Loucy (cell line): Measurements from ENCODE around the gene ACADVL.

Experiments
- EZH2phosphoT487 ChIP-seq: fragments of 200-600 bp; IDR thresholded peaks from 2 replicates; pipeline ENCODE4 v1.6.1; 2018; ENCODE audit warnings: antibody characterized with exemption, mild to moderate bottlenecking, moderate library complexity, borderline replicate concordance
- TF ChIP-seq, protein P1 (sequence below): fragments of 200-600 bp; sonication (generic); conservative IDR thresholded peaks from 2 replicates; pipeline ENCODE4 v1.5.1; 2014; ENCODE audit warnings: mild to moderate bottlenecking, antibody characterized with exemption, low read length

DNA sequence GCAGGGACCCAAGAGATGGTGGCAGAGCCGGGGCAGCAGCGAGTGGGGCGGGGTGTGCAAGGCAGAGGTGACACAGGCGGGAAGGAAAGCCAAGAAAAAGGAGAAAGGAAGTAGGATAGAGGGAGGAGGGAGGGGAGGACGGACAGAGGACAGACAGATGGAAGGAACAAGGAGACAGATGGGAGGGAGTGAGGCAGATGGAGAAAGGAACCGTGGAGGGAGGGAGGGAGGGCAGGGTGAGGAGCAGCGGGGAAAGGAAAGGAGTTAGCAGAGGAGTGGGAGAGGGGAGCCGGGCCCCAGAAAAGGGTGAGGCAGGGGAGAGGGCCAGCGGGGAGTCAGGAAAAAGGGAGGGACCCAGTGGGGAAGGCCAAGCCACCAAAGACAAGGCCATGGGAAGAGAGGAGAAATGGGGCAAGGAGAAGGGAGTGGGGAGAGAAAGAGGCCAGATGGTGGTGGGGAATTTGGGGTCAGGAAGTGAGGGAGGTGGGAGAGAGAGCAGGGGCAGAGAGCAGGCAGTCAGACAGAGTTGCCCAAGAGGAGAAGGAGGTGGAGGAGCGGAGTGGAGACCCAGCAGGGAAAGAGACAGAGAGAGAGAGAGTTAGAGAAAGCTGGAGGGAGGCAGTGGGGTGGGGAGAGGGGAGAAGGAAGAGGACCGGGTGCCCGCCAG, 27.3 kb upstream of the ACADVL start:
- no peak for TF ChIP-seq EZH2phosphoT487
- TF ChIP-seq, protein P1, sequence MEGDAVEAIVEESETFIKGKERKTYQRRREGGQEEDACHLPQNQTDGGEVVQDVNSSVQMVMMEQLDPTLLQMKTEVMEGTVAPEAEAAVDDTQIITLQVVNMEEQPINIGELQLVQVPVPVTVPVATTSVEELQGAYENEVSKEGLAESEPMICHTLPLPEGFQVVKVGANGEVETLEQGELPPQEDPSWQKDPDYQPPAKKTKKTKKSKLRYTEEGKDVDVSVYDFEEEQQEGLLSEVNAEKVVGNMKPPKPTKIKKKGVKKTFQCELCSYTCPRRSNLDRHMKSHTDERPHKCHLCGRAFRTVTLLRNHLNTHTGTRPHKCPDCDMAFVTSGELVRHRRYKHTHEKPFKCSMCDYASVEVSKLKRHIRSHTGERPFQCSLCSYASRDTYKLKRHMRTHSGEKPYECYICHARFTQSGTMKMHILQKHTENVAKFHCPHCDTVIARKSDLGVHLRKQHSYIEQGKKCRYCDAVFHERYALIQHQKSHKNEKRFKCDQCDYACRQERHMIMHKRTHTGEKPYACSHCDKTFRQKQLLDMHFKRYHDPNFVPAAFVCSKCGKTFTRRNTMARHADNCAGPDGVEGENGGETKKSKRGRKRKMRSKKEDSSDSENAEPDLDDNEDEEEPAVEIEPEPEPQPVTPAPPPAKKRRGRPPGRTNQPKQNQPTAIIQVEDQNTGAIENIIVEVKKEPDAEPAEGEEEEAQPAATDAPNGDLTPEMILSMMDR, result no peak
